ENCODE results near the gene TPRG1. TPM values are rescaled to one million over a fixed set of nuclear protein-coding genes. Genes with fewer than 3 reads are reported as not detected.

The TPRG1 gene
- total and polyA plus RNA-seq, 4 donors, result 1.0 to 46.6 (median 6.9) TPM

- no peak overlapping the region for H3K9ac ChIP-seq (ENCODE audit: low read depth in 1 of 2, low read length in 2 of 2)
- DNase-seq (ENCODE audit: low spot score), result no peak
- H3K9me3 ChIP-seq (ENCODE audit: control insufficient read depth in 4 of 4, low read length in 3 of 4), result no peaks in the 10 kb centered on the region
- no peak overlapping the region for H3K27ac ChIP-seq (ENCODE audit: low read depth in 1 of 2, low read length in 2 of 2)
- no peaks in the 10 kb centered on the region for H3K36me3 ChIP-seq (ENCODE audit: control insufficient read depth in 4 of 4, insufficient read depth in 3 of 4, low read depth in 1 of 4, low read length in 3 of 4)
- WGBS, result 91% methylated on average over 3 of the region's 3 CpGs
- H3K4me3 ChIP-seq (ENCODE audit: low read depth in 1 of 3, low read length in 3 of 3), result no peak overlapping the region
- H3K4me1 ChIP-seq (ENCODE audit: control insufficient read depth in 4 of 4, insufficient read depth in 4 of 4, low read length in 3 of 4), result no peaks in the 10 kb centered on the region
- H3K27me3 ChIP-seq (ENCODE audit: control insufficient read depth in 4 of 4, insufficient read depth in 4 of 4, low read length in 3 of 4), result no peaks in the 10 kb centered on the region
- no peak for TF ChIP-seq RXRA (IDR thresholded peaks at IDR 0.05)
- no peak for TF ChIP-seq GABPA (IDR thresholded peaks at IDR 0.05 in 1 of 2, conservative IDR thresholded peaks at IDR 0.05 in 1 of 2)
- no peak for TF ChIP-seq EGR1 (IDR thresholded peaks at IDR 0.05; ENCODE audit: low read depth in 2 of 2)
- TF ChIP-seq HNF4G (IDR thresholded peaks at IDR 0.05), result no peak
- TF ChIP-seq, protein P1, sequence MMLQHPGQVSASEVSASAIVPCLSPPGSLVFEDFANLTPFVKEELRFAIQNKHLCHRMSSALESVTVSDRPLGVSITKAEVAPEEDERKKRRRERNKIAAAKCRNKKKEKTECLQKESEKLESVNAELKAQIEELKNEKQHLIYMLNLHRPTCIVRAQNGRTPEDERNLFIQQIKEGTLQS (IDR thresholded peaks at IDR 0.05), result no peak
- no peak for TF ChIP-seq SP1 (IDR thresholded peaks at IDR 0.05)
- TF ChIP-seq RAD21 (IDR thresholded peaks at IDR 0.05), result no peak
- TF ChIP-seq HNF4A (conservative IDR thresholded peaks at IDR 0.05), result no peak
- no peak for TF ChIP-seq TAF1 (conservative IDR thresholded peaks at IDR 0.05)
- no peak for TF ChIP-seq REST (IDR thresholded peaks at IDR 0.05)
Observed at GRCh38 chr3:189227249-189227648, 55.5 kb downstream of the TPRG1 start.

DNA sequence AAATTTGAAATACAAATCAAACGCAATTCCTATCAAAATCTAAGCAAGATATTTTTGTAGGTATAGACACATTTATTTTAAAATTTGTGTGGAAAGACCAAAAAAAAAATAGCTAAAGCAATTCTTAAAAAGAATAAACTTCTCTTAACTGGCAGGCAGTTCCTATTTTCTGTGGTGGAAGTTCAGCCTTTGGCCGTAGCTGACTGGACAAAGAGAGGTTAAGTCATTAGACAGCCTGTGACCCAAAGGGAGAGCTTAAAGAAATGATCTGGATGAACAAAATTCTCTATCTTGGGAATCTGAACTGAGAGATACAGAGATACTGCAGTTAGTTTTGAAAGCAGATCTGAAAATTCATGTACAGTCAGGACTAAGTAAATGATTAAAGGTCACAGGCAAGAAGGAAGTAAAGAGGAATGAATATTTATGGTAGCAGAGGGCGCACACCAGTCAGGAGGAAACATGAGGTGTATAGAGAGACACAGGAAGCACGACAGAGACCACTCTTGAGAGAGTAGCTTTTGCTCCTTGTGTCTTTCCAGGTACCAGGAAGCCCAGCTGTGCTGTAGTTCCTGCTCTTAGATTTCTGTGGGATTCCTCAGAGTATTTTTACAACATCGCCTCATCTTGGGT, 57.5 kb downstream of the TPRG1 start:
- TF ChIP-seq SP1 (IDR thresholded peaks at IDR 0.05) (no peak), FOXA2 (IDR thresholded peaks at IDR 0.05) (no peak), ZBTB33 (IDR thresholded peaks at IDR 0.05) (no peak), NR2F2 (IDR thresholded peaks at IDR 0.05) (no peak), HNF4A (conservative IDR thresholded peaks at IDR 0.05) (no peak), GABPA (IDR thresholded peaks at IDR 0.05 in 1 of 2, conservative IDR thresholded peaks at IDR 0.05 in 1 of 2) (no peak), RAD21 (IDR thresholded peaks at IDR 0.05) (no peak), REST (IDR thresholded peaks at IDR 0.05) (no peak), TAF1 (conservative IDR thresholded peaks at IDR 0.05) (no peak), HNF4G (IDR thresholded peaks at IDR 0.05) (no peak), YY1 (IDR thresholded peaks at IDR 0.05) (no peak), EGR1 (IDR thresholded peaks at IDR 0.05; ENCODE audit: low read depth in 2 of 2) (no peak)
- TF ChIP-seq, protein P2, sequence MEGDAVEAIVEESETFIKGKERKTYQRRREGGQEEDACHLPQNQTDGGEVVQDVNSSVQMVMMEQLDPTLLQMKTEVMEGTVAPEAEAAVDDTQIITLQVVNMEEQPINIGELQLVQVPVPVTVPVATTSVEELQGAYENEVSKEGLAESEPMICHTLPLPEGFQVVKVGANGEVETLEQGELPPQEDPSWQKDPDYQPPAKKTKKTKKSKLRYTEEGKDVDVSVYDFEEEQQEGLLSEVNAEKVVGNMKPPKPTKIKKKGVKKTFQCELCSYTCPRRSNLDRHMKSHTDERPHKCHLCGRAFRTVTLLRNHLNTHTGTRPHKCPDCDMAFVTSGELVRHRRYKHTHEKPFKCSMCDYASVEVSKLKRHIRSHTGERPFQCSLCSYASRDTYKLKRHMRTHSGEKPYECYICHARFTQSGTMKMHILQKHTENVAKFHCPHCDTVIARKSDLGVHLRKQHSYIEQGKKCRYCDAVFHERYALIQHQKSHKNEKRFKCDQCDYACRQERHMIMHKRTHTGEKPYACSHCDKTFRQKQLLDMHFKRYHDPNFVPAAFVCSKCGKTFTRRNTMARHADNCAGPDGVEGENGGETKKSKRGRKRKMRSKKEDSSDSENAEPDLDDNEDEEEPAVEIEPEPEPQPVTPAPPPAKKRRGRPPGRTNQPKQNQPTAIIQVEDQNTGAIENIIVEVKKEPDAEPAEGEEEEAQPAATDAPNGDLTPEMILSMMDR (IDR thresholded peaks at IDR 0.05; ENCODE audit: low read depth, low read length, missing input control), result no peak
- TF ChIP-seq, protein P1 (IDR thresholded peaks at IDR 0.05), result no peak
- no peaks in the 10 kb centered on the region for H3K9me3 ChIP-seq (ENCODE audit: control insufficient read depth in 4 of 4, low read length in 3 of 4)
- 79% methylated on average over 5 of the region's 5 CpGs for WGBS
- H3K27me3 ChIP-seq (ENCODE audit: control insufficient read depth in 4 of 4, insufficient read depth in 4 of 4, low read length in 3 of 4), result no peaks in the 10 kb centered on the region
- no peak overlapping the region for H3K9ac ChIP-seq (ENCODE audit: low read depth in 1 of 2, low read length in 2 of 2)
- H3K4me1 ChIP-seq (ENCODE audit: control insufficient read depth in 4 of 4, insufficient read depth in 4 of 4, low read length in 3 of 4), result no peaks in the 10 kb centered on the region
- no peaks in the 10 kb centered on the region for H3K36me3 ChIP-seq (ENCODE audit: control insufficient read depth in 4 of 4, insufficient read depth in 3 of 4, low read depth in 1 of 4, low read length in 3 of 4)
- no peak for DNase-seq (ENCODE audit: low spot score)
- no peak overlapping the region for H3K4me3 ChIP-seq (ENCODE audit: low read depth in 1 of 3, low read length in 3 of 3)
- no peak overlapping the region for H3K27ac ChIP-seq (ENCODE audit: low read depth in 1 of 2, low read length in 2 of 2)

Data from liver (tissue), 9 donors.